Urothelium cell line (cell line): ENCODE results near the gene FGFR3.
A peak's percentile ranks its signal among the peaks of the same experiment; 100 is the strongest.

Source experiments
- DNase-seq: peaks from one replicate; pipeline ENCODE4 v3.0.0; 2011; ENCODE audit warnings: low spot score, mixed read lengths
- FAIRE-seq: peaks from 2 replicates; lab custom pipeline; 2011; peaks lifted over from hg19 to GRCh38; lab: Jason Lieb, UNC

Gene FGFR3

GRCh38 chr4:1792832-1793495 lies at the start of gene FGFR3:
Gene FGFR3 (plus strand): TSS chr4:1793293. CDS start chr4:1793935, 642 bp downstream.
- DNase-seq = peak; percentile 88

GRCh38 chr4:1743551-1743950 lies 49.5 kb upstream of the FGFR3 start:
- FAIRE-seq (no peak), DNase-seq (no peak)

More at GRCh38 chr4:1792832-1793495, at the start of gene FGFR3:
- FAIRE-seq = no peak

GRCh38 chr4:1743975-1744374 lies 49.1 kb upstream of the FGFR3 start:
- FAIRE-seq = no peak

DNA sequence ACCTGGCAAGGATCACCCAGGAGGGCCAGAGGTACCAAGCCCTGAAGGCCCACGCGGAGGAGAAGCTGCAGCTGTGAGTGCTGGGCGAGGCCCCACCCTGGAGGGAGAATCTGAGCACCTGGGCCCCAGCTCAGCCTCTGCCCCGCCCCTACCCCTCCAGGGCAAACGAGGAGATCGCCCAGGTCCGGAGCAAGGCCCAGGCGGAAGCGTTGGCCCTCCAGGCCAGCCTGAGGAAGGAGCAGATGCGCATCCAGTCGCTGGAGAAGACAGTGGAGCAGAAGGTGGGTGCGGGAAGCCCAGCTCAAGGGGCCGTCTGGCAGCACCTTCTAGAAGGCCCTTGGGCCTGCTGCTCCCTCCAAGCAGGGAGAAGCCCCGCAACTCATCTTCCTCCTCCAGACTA lies 48.5 kb upstream of the FGFR3 start:
- DNase-seq = no peak
- FAIRE-seq = no peak

More at GRCh38 chr4:1743975-1744374, 49.1 kb upstream of the FGFR3 start:
- no peak for DNase-seq

- no peak for DNase-seq
- FAIRE-seq = no peak
Measured at GRCh38 chr4:1745165-1745564, 47.9 kb upstream of the FGFR3 start.

DNA sequence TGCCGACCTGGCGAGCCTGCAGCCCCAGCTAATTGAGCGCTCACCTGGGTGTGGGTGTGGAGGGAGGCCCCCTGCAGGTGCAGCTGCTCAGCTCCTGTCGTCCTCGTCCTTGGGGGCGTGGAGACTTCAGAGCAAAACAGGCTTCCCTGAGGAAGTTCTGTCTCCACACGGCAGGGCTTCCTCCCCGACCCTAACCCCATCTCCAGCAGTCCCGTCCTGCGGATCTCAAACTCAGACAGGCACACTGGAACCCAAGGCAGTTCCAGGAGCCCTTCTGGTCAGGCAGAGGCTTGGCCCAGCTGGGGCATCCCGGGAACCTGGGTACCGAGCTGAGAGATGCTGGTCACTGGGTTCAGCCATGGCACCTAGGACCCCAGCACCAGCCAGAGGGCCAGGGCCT lies 47.4 kb upstream of the FGFR3 start:
- no peak for FAIRE-seq

GRCh38 chr4:1746265-1746691 lies 46.8 kb upstream of the FGFR3 start:
- FAIRE-seq = no peak
- peak; percentile 76 for DNase-seq

More for the DNA sequence above, 47.4 kb upstream of the FGFR3 start:
- DNase-seq = no peak

- FAIRE-seq (no peak), DNase-seq (no peak)
Measured at GRCh38 chr4:1746919-1747602, 46.0 kb upstream of the FGFR3 start.

GRCh38 chr4:1747603-1747967 lies 45.5 kb upstream of the FGFR3 start:
- FAIRE-seq = no peak

GRCh38 chr4:1748465-1748995 lies 44.6 kb upstream of the FGFR3 start:
- no peak for FAIRE-seq

More at GRCh38 chr4:1747603-1747967, 45.5 kb upstream of the FGFR3 start:
- DNase-seq = no peak

DNA sequence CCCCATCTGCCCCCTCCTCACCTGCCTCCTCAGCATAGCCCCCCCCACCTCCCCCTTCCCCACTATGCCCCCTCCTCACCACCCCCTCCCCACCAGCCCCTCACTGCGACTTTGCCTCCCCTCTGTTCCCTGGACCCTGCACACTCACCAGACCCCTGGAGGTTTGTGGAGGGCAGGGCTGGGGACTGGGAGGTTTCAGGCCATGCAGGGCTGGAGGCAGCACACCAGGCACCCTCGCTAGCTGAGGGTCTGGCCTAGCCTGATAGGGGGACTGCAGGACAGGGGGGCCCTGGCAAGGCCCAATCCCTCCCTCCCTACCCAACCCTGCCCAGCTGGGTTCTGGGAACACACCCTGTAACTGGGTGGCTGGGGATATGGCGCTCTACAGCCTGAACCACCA lies 43.7 kb upstream of the FGFR3 start:
- no peak for DNase-seq

More at GRCh38 chr4:1748465-1748995, 44.6 kb upstream of the FGFR3 start:
- peak; percentile 83 for DNase-seq

GRCh38 chr4:1749826-1750225 lies 43.3 kb upstream of the FGFR3 start:
- DNase-seq (no peak), FAIRE-seq (no peak)

More for the DNA sequence above, 43.7 kb upstream of the FGFR3 start:
- no peak for FAIRE-seq

DNA sequence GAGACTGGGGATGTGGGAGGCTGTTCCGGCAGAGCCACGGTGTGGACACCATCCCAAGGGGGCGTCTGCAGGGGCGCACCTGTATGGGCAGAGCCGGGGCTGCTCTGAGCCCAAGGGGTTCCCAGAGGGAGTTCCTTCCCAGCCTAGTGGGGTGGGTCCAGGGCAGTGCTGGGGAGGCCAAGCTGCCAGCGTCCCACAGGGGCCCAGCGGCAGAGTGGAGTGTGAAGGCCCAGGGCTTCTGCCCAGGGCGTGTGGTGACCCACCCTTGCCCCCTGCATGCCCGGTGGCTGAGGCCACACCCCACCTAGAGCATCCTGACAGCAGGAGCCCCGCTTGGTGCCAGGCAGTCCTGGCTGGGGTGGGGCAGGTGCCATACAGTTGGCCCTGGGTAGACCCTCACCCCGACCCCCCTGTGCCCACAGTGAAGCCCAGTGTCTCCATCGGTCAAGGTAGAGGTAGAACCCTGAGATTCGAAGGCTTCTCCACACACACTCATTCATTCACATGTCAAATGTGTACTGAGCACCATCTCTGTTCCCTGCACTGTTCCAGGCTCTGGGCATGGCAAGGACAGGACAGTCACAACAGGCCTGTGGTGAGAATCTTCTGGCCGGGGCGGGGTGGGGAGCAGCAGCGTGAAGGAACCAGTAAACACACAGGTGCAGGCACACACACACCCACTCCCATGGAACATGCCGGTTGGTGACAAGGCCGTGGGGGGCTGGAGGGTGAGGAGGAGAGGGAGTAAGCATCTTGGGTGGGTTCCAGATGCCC lies 42.5 kb upstream of the FGFR3 start:
- DNase-seq = no peak
- FAIRE-seq = no peak

DNA sequence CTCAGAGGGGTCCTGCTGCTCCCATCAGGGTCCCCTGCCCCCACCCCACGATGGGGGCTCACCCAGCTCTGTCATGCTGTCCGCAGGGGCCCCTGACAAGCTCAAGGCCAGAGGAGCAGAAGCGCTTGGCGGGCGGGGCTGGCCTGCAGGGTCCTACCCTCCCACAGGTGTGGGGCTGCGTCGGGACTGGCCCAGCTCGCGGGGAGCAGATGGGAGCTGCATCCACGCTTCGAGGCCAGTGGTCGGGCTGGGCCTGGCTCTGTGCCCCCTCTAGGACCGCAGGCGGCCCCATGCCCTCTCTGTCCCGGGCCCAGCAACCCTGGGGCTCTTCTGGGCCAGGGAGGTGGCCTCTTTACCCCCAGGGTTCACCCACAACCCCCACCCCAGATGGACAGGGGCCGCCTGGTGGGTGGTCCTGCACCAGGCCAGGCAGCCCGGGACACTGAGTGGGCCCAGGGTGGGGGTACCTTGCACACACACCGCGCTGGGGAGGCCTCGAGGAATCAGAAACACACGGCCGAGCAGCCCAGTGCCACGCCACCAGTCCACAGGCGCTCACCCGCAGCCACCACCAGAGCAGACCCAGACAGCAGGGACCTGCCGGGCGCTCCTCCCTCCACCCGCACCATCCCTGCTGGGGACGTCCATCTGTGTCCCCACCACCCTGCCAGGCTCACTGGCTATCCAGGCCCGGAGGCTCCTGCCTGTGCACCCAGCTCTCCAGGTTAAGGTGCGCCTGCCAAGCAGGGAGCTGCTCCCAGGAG lies 41.8 kb upstream of the FGFR3 start:
- FAIRE-seq (no peak), DNase-seq (no peak)

GRCh38 chr4:1751919-1752283 lies 41.2 kb upstream of the FGFR3 start:
- FAIRE-seq (no peak), DNase-seq (no peak)

- DNase-seq (no peak), FAIRE-seq (no peak)
Measured at GRCh38 chr4:1752284-1753041, 40.6 kb upstream of the FGFR3 start.

GRCh38 chr4:1753294-1753696 lies 39.8 kb upstream of the FGFR3 start:
- DNase-seq (no peak), FAIRE-seq (no peak)

- no peak for FAIRE-seq
- no peak for DNase-seq
Measured at GRCh38 chr4:1753697-1754311, 39.3 kb upstream of the FGFR3 start.

DNA sequence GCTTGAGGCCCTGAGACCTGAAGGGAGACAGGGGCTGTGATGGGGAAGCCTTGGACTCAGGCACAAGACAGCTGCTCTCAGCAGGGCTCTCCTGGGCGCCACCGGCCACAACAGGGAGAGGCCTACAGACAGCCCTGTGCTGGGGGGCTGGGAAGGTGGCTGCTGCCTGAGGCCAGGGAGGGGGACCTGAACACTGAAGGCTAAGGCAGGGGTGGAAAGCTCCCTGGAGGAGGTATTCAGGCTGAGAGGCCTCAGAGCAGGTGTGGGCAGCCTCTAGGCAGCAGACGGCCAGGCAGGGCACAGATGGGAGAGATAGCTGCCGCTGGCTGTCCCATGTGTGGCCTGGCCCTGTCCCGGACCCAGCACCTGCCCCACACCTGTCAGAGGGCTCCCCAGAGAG lies 38.8 kb upstream of the FGFR3 start:
- FAIRE-seq = no peak

More for the DNA sequence above, 38.8 kb upstream of the FGFR3 start:
- DNase-seq = no peak
